Raji (cell line): ENCODE data around the gene MAP2.

Experiments
- POLR2A ChIP-seq: IDR thresholded peaks from 2 replicates; pipeline ENCODE4 v1.6.1; 2011; ENCODE audit warnings: low read depth, low read length, control low read depth; ENCODE audit not compliant: insufficient read depth

The MAP2 gene

GRCh38 chr2:209458008-209458979 lies 34.4 kb downstream of the MAP2 start:
- TF ChIP-seq POLR2A: no peak

GRCh38 chr2:209459359-209459758 lies 35.5 kb downstream of the MAP2 start:
- no peak for TF ChIP-seq POLR2A

GRCh38 chr2:209460151-209460761 lies 36.4 kb downstream of the MAP2 start:
- TF ChIP-seq POLR2A: no peak

GRCh38 chr2:209463226-209463625 lies 39.4 kb downstream of the MAP2 start:
- no peak for TF ChIP-seq POLR2A

DNA sequence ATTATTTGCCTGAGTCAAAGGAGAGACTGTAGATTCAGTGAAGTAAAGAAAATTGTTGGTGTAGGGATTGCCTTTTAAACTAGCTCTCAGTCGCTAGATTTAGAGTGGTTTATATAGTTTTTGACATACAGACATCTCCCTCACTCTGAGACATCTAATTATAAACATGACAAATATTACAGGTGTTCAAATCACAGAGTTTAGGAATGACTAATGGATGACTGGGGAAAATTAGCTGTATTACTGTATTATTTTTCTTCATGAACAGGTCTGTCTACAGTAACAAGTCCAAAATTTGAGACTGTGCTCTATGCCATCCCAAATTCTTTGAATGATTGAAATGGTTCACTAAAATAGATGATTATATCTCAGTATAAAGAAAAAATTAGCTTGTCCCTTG lies 40.0 kb downstream of the MAP2 start:
- TF ChIP-seq POLR2A: no peak

- no peak for TF ChIP-seq POLR2A
Observed at GRCh38 chr2:209468846-209469245, 45.0 kb downstream of the MAP2 start.

DNA sequence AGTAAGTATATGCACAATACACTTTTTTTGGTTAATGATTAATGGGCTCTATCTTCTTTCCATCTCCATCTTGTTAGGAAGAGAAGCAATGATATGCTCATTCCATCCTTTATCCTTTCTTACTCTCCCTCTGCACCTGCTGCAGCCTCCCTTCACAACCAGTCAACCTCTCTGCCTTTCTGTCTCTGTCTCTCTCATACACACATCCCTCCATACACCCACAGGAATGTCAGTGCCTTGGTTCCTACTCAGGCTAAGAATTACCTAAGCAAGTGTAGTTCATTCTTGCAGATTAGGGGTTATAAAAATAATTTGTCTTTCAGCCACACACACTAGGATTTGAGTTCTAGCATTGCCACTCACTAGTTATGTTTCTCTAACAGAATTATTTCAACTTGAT lies 45.6 kb downstream of the MAP2 start:
- TF ChIP-seq POLR2A: no peak

- TF ChIP-seq POLR2A: no peak
Observed at GRCh38 chr2:209470466-209470865, 46.6 kb downstream of the MAP2 start.

DNA sequence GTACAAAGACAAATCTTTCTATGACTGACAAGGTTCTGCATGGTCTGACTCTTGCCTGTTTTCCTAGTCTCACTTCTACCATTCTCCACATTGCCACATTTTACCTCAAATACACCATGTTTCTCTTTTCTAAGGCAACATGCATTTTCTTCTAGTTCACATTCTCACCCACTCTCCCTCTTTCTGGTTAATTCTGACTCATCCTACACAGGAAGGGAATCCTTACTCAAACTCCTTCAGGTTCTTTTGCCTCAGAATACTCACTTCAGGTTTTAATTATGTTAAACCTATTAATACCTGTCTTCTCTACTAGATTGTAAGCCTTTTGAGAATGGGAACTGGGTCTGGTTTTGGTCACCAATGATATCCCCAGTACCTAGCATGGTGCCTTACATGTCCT lies 47.2 kb downstream of the MAP2 start:
- TF ChIP-seq POLR2A: no peak

GRCh38 chr2:209472112-209472832 lies 48.4 kb downstream of the MAP2 start:
- no peak for TF ChIP-seq POLR2A

- TF ChIP-seq POLR2A: no peak
Observed at GRCh38 chr2:209472871-209473270, 49.0 kb downstream of the MAP2 start.

DNA sequence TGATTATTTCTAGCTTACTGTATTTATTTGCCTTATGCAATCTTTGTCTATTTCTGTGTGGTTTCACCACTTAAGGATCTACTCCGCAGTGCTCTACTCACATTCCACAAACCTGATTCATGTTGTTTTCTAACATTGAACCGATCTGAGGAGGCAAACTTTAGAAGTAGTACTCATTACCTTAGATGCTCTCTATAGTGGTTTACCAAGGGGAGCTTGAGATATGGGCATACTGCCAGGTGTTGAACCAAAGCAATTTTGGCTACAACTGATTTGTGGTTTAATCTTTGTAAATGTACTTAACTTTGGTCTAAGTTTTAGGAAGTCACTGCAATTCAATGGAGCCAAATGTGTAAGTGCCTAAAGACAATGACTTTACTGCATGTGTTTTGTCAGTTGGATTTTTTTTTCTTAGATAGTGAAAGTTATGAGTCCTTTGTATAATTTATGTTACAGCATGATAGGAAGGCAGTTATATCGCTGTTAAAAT lies 50.1 kb downstream of the MAP2 start:
- no peak for TF ChIP-seq POLR2A

DNA sequence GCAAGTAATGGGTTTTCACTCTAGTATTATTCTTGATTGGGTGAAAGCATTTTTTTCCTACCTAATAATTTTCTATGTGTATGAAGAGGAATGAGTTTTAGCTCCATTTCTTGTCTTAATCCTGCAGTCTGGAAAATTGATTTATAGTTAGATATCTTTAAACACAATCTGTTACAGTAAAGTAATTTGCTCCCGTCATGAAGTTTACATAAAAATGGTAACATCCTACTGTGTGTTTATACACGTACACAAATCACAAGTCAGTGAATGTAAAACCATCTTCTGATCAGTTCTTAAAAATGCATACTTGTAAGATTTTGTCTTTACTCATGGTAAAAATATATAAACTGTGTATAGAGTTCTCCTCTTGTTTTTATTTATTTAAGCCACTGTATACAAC lies 51.1 kb downstream of the MAP2 start:
- no peak for TF ChIP-seq POLR2A

- no peak for TF ChIP-seq POLR2A
Observed at GRCh38 chr2:209476367-209477208, 52.7 kb downstream of the MAP2 start.

DNA sequence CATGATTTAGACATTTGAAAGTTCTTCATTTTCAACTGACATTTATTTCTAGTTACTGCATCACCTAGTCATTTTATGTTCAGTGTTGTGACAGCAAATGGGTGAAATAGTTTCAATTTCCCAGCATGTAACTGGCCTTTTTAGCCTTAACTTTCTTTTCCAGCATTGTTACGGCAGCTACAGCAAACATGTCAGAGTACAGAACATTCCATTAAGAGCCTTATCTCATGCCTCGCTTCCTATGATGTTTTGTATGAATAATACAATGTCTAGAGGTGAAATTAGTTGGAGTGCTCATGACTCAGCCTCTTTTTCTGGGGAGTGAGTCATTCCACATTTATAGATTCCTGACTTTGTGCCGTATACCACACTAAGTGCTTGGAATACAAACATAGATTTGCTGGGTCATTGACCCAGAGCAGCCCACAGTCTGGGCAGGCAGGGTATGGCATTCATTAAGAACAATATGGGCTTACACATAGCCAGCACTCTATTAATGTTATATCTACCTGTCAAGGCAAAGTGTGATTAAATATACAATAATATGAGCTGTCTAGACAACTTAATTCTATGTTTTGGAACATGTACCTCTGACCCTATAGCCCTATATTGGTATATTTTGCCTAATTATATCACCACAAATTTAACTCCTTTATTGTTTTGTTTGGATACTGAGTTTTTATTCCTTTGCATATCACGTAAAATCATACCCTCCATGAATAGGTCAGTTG lies 72.2 kb downstream of the MAP2 start:
- no peak for TF ChIP-seq POLR2A

DNA sequence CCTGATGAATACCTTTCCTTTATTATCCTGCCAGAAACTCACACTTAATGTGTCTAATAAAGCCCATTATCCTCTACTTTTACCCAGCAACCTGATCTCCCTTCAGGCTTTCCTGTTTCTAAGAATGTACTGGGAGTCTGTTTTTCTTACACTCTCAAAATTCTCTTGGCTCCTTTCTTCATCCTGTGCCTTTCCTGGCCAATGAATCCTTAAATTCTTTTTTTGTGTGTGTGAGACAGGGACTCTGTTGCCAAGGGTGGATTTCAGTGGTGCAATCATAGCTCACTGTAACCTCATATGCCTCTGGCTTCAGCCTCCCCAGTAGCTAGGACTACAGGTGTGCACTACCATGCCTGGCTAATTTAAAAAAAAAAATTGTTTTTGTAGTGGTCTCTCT lies 72.7 kb downstream of the MAP2 start:
- TF ChIP-seq POLR2A: no peak
